ENCODE measurements around the gene ACY1.

GRCh38 chr3:52024765-52025452 lies 41.6 kb downstream of the ACY1 start:
- TF ChIP-seq POLR2A (IDR thresholded peaks at IDR 0.05) (no peak), CTCF (IDR thresholded peaks at IDR 0.05) (no peak)

Measured in suprapubic skin (tissue), 3 donors.